Stimulated activated CD4-positive, alpha-beta T cell treated with anti-CD3 and anti-CD28 coated beads, Interleukin-12 subunit alpha, Interleukin-12 subunit beta, amount 100 ng/mL, for 48 hours (primary cell): Measurements from ENCODE around the gene TLE4.
"Not testable (repeated sequence)": the region's sequence is repeated elsewhere in the genome, so short reads cannot be mapped to it uniquely, and the experiment has no call there.

Experiments
- DNase-seq, 3 donors: peaks; one replicate each; pipeline ENCODE4 v3.0.0-alpha.2; 2020; ENCODE audit warnings: low read depth in 2 of 3, low spot score in 1 of 3

TLE4 gene

GRCh38 chr9:79630521-79631403, 59.0 kb downstream of the TLE4 start:
- no peak for DNase-seq

- no peak for DNase-seq
Observed at GRCh38 chr9:79632060-79632459, 60.3 kb downstream of the TLE4 start.

- DNase-seq, result no peak
Observed at GRCh38 chr9:79632705-79633104, 60.9 kb downstream of the TLE4 start.

- no peak for DNase-seq
Observed at GRCh38 chr9:79633558-79633957, 61.8 kb downstream of the TLE4 start.

GRCh38 chr9:79637177-79637925, 65.6 kb downstream of the TLE4 start:
- DNase-seq, result no peak

GRCh38 chr9:79638806-79639205, 67.0 kb downstream of the TLE4 start:
- no peak for DNase-seq

GRCh38 chr9:79639354-79639753, 67.6 kb downstream of the TLE4 start:
- no peak for DNase-seq

- DNase-seq, result not testable (repeated sequence)
Observed at GRCh38 chr9:79640067-79640466, 68.3 kb downstream of the TLE4 start.

GRCh38 chr9:79641070-79641469, 69.3 kb downstream of the TLE4 start:
- no peak for DNase-seq

GRCh38 chr9:79642671-79643070, 70.9 kb downstream of the TLE4 start:
- DNase-seq, result no peak

GRCh38 chr9:79644048-79644447, 72.3 kb downstream of the TLE4 start:
- no peak for DNase-seq

- DNase-seq, result no peak
Observed at GRCh38 chr9:79644601-79645000, 72.8 kb downstream of the TLE4 start.

GRCh38 chr9:79645110-79645509, 73.3 kb downstream of the TLE4 start:
- no peak for DNase-seq

- DNase-seq, result no peak
Observed at GRCh38 chr9:79646096-79646495, 74.3 kb downstream of the TLE4 start.

GRCh38 chr9:79651251-79651795, 79.6 kb downstream of the TLE4 start:
- no peak for DNase-seq

GRCh38 chr9:79652598-79652997, 80.8 kb downstream of the TLE4 start:
- no peak for DNase-seq

GRCh38 chr9:79654591-79655382, 83.0 kb downstream of the TLE4 start:
- DNase-seq, result not testable (repeated sequence)

GRCh38 chr9:79655551-79655950, 83.8 kb downstream of the TLE4 start:
- DNase-seq, result no peak

- no peak for DNase-seq
Observed at GRCh38 chr9:79656169-79656568, 84.4 kb downstream of the TLE4 start.

- DNase-seq, result no peak
Observed at GRCh38 chr9:79657891-79658290, 86.1 kb downstream of the TLE4 start.

GRCh38 chr9:79658926-79659325, 87.2 kb downstream of the TLE4 start:
- no peak for DNase-seq
